Psoas muscle (tissue), 8 donors: ENCODE data around the gene LMCD1. TPM values are rescaled to one million over a fixed set of nuclear protein-coding genes. Genes with fewer than 3 reads are reported as not detected.

Experiments
- ATAC-seq, 4 donors: fragments of 200-7000 bp; cut with Tn5 transposase; one replicate each; pipeline ENCODE4 v1.9.1; 2020; ENCODE audit warnings: moderate library complexity in 3 of 4, mild to moderate bottlenecking in 2 of 4
- DNase-seq, 2 donors: peaks; one replicate each; pipeline ENCODE4 v3.0.0-alpha.2; 2020
- H3K27ac ChIP-seq: fragments of 200-600 bp; one replicate; pipeline ENCODE4 v1.8.0; 2022
- H3K27me3 ChIP-seq, 3 donors: fragments of 200-600 bp in 1 of 3; one replicate each; pipeline versions ENCODE4 v1.6.1 to v1.8.0; 2013 to 2022; ENCODE audit warnings: low read length in 2 of 3, mild to moderate bottlenecking in 2 of 3, moderate library complexity in 1 of 3; ENCODE audit not compliant: insufficient read depth in 3 of 3
- H3K36me3 ChIP-seq, 2 donors: fragments of 200-600 bp in 1 of 2; one replicate each; pipeline versions ENCODE4 v1.6.1 to v1.8.0; 2013 to 2022; ENCODE audit warnings: low read depth in 1 of 2, mild to moderate bottlenecking in 1 of 2, moderate library complexity in 1 of 2; ENCODE audit not compliant: insufficient read depth in 1 of 2
- H3K4me1 ChIP-seq: fragments of 200-600 bp; one replicate; pipeline ENCODE4 v1.8.0; 2022
- H3K4me3 ChIP-seq: fragments of 200-600 bp; one replicate; pipeline ENCODE4 v1.8.0; 2022; ENCODE audit warnings: mild to moderate bottlenecking
- H3K9me3 ChIP-seq: fragments of 200-600 bp; one replicate; pipeline ENCODE4 v1.8.0; 2022
- WGBS, 3 donors: extraction: QIAGEN DNeasy Blood & Tissue Kit; methylation state at CpG; one replicate each; pipeline versions ENCODE4 v1.1.6 to v1.1.7; 2013; 5-methylcytosine and 5-hydroxymethylcytosine counted together
- intact Hi-C, 2 donors: fragments of 100-400 bp; cut with DNase I; formaldehyde crosslinking; loops; one replicate each; pipeline versions ENCODE4 v1.11.0 to v1.14.2; 2022
- polyA plus RNA-seq, 3 donors: library from polyadenylated mRNA; stranded (reverse); fragments of 200-250 nt; gene quantifications; one replicate each; pipeline ENCODE4 v1.2.3, GENCODE V29; 2013
- total RNA-seq, 4 donors: library from RNA; stranded (reverse); fragmentation: NEBNext Ultra II Directional in 2 of 4; extraction: Animal tissue kit (Norgen Biotek cat#: 25700) in 2 of 4; gene quantifications; one replicate each; pipeline versions ENCODE4 v1.2.1 to v1.2.4, GENCODE V29; 2021 to 2023
- TF ChIP-seq, protein P1 (sequence below): fragments of 200-600 bp; IDR thresholded peaks from one replicate; pipeline ENCODE4 v1.8.0; 2022; ENCODE audit warnings: antibody characterized with exemption
- donor health status: healthy with polysubstance abuse.
- donor health status: DM: no; HTN: no; CAD: no; lungs with moderate emphysema.
- donor health status: Bipolar disorder and iron deficiency.
- donor health status: healthy.
- donor health status: DM: yes; HTN: yes; CAD: no.
- donor health status: DM: no; HTN: no; CAD: no.
- donor health status: DM: no; HTN: no; CAD: no.
- donor health status: DM: yes; HTN: yes; CAD: no.

LMCD1 gene
- total and polyA plus RNA-seq, 7 donors, result 83.0 to 1,120 (median 411) TPM

DNA sequence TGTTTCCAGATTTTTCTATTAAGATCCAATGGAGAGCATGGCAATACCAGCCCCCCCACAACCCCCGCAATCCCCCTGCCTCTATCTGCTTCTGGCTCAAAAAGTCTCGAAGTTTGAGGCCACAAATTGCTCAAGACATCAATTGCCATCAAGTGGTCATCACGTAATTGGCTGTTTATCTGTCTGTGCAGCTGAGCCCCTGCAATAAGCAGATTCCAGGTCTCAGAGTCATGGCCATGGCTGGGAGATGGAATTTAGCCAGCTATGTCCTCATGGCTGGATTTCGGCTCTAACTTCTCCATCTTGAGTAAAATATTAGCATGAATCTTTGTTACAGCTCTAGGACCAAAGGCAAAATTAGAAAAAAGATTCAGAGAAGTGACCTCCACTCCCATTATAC, 120.2 kb downstream of the LMCD1 start:
- ATAC-seq (peak in 2 of 4 donors; percentile 37 to 65), DNase-seq (no peak)
- H3K4me1 ChIP-seq, result peaks cover 7% of the 10 kb centered on the region
- TF ChIP-seq, protein P1, sequence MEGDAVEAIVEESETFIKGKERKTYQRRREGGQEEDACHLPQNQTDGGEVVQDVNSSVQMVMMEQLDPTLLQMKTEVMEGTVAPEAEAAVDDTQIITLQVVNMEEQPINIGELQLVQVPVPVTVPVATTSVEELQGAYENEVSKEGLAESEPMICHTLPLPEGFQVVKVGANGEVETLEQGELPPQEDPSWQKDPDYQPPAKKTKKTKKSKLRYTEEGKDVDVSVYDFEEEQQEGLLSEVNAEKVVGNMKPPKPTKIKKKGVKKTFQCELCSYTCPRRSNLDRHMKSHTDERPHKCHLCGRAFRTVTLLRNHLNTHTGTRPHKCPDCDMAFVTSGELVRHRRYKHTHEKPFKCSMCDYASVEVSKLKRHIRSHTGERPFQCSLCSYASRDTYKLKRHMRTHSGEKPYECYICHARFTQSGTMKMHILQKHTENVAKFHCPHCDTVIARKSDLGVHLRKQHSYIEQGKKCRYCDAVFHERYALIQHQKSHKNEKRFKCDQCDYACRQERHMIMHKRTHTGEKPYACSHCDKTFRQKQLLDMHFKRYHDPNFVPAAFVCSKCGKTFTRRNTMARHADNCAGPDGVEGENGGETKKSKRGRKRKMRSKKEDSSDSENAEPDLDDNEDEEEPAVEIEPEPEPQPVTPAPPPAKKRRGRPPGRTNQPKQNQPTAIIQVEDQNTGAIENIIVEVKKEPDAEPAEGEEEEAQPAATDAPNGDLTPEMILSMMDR, result no peak
- 76 to 84% (median 78%) methylated on average over 4 of the region's 4 CpGs for WGBS, 3 donors
- no peaks in the 10 kb centered on the region for H3K27me3 ChIP-seq
- no peak overlapping the region for H3K4me3 ChIP-seq
- intact Hi-C loops, result loop anchor here (5.0 kb wide), 2 partner anchors 140 to 180 kb away; no protein-coding TSS in a partner anchor
- H3K9me3 ChIP-seq, result no peaks in the 10 kb centered on the region
- H3K27ac ChIP-seq, result no peak overlapping the region
- no peaks in the 10 kb centered on the region for H3K36me3 ChIP-seq

DNA sequence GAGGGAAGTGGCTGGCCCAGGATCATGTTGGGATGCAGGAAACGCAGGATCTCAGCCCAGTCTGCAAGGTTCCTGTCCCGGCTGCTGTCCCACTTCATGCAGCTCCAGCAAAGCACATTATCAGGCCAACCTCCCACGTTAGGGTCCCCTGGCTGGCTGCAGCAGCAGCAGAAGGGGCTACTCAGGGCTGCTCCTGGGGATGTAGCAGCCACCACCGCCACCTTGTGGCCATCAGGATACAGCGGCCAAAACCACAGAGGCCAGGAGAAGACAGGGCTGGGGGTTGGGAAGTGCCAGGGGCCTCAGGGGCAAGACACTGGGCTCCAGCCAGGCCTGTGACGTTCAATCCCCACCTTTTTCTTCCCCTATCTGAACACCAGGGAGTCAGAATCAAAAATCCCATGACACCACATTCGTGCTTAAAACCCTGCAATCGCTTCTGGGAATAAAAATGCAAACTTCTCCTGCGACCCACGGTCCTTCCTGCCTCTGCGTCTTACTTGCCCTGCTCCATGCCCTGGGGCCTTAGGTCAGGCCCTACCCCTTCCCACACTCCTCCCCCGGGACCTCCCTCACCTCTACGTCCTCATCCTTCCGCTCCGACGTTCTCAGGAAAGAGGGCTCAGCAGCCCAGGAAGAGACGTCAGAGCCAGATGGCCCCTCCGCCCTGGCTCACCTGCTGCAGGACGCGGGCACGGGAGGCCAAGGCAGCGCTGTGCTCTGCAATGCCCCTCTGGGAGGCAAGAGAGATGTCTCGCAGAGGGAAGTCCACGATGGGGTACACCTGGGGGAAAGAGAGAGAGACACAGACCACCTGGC, 121.5 kb downstream of the LMCD1 start:
- H3K9me3 ChIP-seq, result no peaks in the 10 kb centered on the region
- H3K27ac ChIP-seq, result no peak overlapping the region
- no peak overlapping the region for H3K4me3 ChIP-seq
- H3K36me3 ChIP-seq, result no peaks in the 10 kb centered on the region
- TF ChIP-seq, protein P1, result peak; percentile 93
- WGBS, 3 donors, result 35 to 48% (median 40%) methylated on average over 23 to 24 of the region's 24 CpGs
- no peaks in the 10 kb centered on the region for H3K27me3 ChIP-seq
- DNase-seq (peak; percentile 72 to 86), ATAC-seq (peak; percentile 83 to 93 (median 86))
- peaks cover 7% of the 10 kb centered on the region for H3K4me1 ChIP-seq
- intact Hi-C loops, result loop anchor here (1.0 to 5.0 kb wide), 3 partner anchors 141 to 181 kb away; no protein-coding TSS in a partner anchor

DNA sequence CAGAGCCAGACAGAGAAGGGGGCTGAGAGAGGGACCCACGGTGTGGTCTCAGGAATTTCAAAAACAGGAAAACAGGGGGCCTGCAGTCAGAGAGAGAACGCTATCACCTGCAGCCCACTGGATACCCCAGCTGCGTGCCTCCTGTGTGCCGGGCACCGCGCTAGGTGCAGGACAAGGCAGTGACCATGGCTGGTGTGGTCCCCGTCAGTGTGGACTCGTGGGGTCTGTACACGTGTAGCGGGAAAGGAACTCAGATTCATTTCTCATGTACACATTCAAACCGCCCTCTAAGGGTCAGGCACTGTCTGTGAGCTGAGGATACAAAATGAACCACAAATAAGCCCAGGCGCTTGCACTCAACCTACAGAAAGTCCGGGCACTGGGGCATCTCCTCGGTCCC, 122.1 kb downstream of the LMCD1 start:
- Histone ChIP-seq H3K27me3 (no peaks in the 10 kb centered on the region), H3K9me3 (no peaks in the 10 kb centered on the region), H3K27ac (no peak overlapping the region), H3K36me3 (no peaks in the 10 kb centered on the region), H3K4me3 (no peak overlapping the region), H3K4me1 (peaks cover 7% of the 10 kb centered on the region)
- no peak for ATAC-seq
- DNase-seq, result no peak
- WGBS, 3 donors, result 87 to 88% (median 88%) methylated on average over 14 of the region's 14 CpGs
- TF ChIP-seq, protein P1, result no peak
- intact Hi-C loops, result loop anchor here (1.0 to 5.0 kb wide), 3 partner anchors 141 to 181 kb away; no protein-coding TSS in a partner anchor

Other genes starting within 250 kb of the LMCD1 start
- gene SSUH2, start 143.0 kb downstream of the LMCD1 start, total RNA-seq, result 1 to 10 TPM in 1 of 4 donors, under 1 TPM in 3; 0.24 to 1.1 (median 0.53) TPM
- gene SSUH2, start 143.0 kb downstream of the LMCD1 start, polyA plus RNA-seq, result under 1 TPM; 0.11 to 0.49 (median 0.36) TPM
- gene CAV3, start 232.0 kb downstream of the LMCD1 start, total RNA-seq, result 10 to 100 TPM; 36.4 to 71.1 (median 52.5) TPM
- gene CAV3, start 232.0 kb downstream of the LMCD1 start, polyA plus RNA-seq, result 10 to 100 TPM; 20.5 to 67.2 (median 49.3) TPM